Liver (tissue), 9 donors: ENCODE data around the gene HIVEP3. TPM values are rescaled to one million over a fixed set of nuclear protein-coding genes. Genes with fewer than 3 reads are reported as not detected.

Experiments used
- DNase-seq: peaks from one replicate; pipeline ENCODE4 v3.0.0-alpha.2; 2017; ENCODE audit warnings: low spot score
- H3K27ac ChIP-seq, 2 donors: one replicate each; pipeline ENCODE4 v1.7.0; 2013; ENCODE audit warnings: inconsistent platforms in 2 of 2, low read length in 2 of 2, control low read depth in 1 of 2, low read depth in 1 of 2, mild to moderate bottlenecking in 1 of 2
- H3K27me3 ChIP-seq, 4 donors: one replicate each; pipeline versions ENCODE4 v1.6.1 to v1.7.0; 2013; ENCODE audit warnings: low read length in 3 of 4, inconsistent platforms in 1 of 4, mild to moderate bottlenecking in 1 of 4, moderate library complexity in 1 of 4; ENCODE audit not compliant: control insufficient read depth in 4 of 4, insufficient read depth in 4 of 4
- H3K36me3 ChIP-seq, 4 donors: one replicate each; pipeline versions ENCODE4 v1.6.1 to v1.7.0; 2013; ENCODE audit warnings: low read length in 3 of 4, mild to moderate bottlenecking in 3 of 4, low read depth in 1 of 4, moderate library complexity in 1 of 4; ENCODE audit not compliant: control insufficient read depth in 4 of 4, insufficient read depth in 3 of 4
- H3K4me1 ChIP-seq, 4 donors: one replicate each; pipeline versions ENCODE4 v1.6.1 to v1.7.0; 2013; ENCODE audit warnings: low read length in 3 of 4, mild to moderate bottlenecking in 3 of 4, moderate library complexity in 1 of 4; ENCODE audit not compliant: control insufficient read depth in 4 of 4, insufficient read depth in 4 of 4
- H3K4me3 ChIP-seq, 3 donors: one replicate each; pipeline versions ENCODE4 v1.6.1 to v1.7.0; 2013; ENCODE audit warnings: low read length in 3 of 3, control low read depth in 1 of 3, low read depth in 1 of 3, mild to moderate bottlenecking in 1 of 3
- H3K9ac ChIP-seq, 2 donors: one replicate each; pipeline ENCODE4 v1.7.0; 2013; ENCODE audit warnings: low read length in 2 of 2, mild to moderate bottlenecking in 2 of 2, moderate library complexity in 2 of 2, control low read depth in 1 of 2, low read depth in 1 of 2
- H3K9me3 ChIP-seq, 4 donors: one replicate each; pipeline versions ENCODE4 v1.6.1 to v1.7.0; 2013; ENCODE audit warnings: low read length in 3 of 4; ENCODE audit not compliant: control insufficient read depth in 4 of 4
- EGR1 ChIP-seq, 2 donors: IDR thresholded peaks; 2 replicates each; pipeline ENCODE4 v1.6.1; 2016 to 2018; ENCODE audit warnings: antibody characterized with exemption in 2 of 2, low read depth in 2 of 2
- FOXA1 ChIP-seq: IDR thresholded peaks from 2 replicates; pipeline ENCODE4 v1.6.1; 2016; ENCODE audit warnings: antibody characterized with exemption
- FOXA2 ChIP-seq: IDR thresholded peaks from 2 replicates; pipeline ENCODE4 v1.6.1; 2016; ENCODE audit warnings: antibody characterized with exemption
- GABPA ChIP-seq, 2 donors: IDR thresholded peaks in 1 of 2; conservative IDR thresholded peaks in 1 of 2; 2 replicates each; pipeline ENCODE4 v1.6.1; 2016; ENCODE audit warnings: antibody characterized with exemption in 2 of 2, mild to moderate bottlenecking in 1 of 2, moderate library complexity in 1 of 2
- HNF4A ChIP-seq, 2 donors: conservative IDR thresholded peaks; 2 replicates each; pipeline ENCODE4 v1.6.1; 2016; ENCODE audit warnings: antibody characterized with exemption in 2 of 2, mild to moderate bottlenecking in 2 of 2
- HNF4G ChIP-seq: IDR thresholded peaks from 2 replicates; pipeline ENCODE4 v1.6.1; 2016; ENCODE audit warnings: antibody characterized with exemption
- NR2F2 ChIP-seq: IDR thresholded peaks from 2 replicates; pipeline ENCODE4 v1.6.1; 2016; ENCODE audit warnings: antibody characterized with exemption
- RAD21 ChIP-seq, 2 donors: IDR thresholded peaks; 2 replicates each; pipeline ENCODE4 v1.6.1; 2016; ENCODE audit warnings: antibody characterized with exemption in 2 of 2, mild to moderate bottlenecking in 2 of 2
- RXRA ChIP-seq, 2 donors: IDR thresholded peaks; 2 replicates each; pipeline ENCODE4 v1.6.1; 2017 to 2018; ENCODE audit warnings: antibody characterized with exemption in 2 of 2, mild to moderate bottlenecking in 1 of 2
- SP1 ChIP-seq: IDR thresholded peaks from 2 replicates; pipeline ENCODE4 v1.6.1; 2018; ENCODE audit warnings: antibody characterized with exemption, mild to moderate bottlenecking
- TAF1 ChIP-seq: conservative IDR thresholded peaks from 2 replicates; pipeline ENCODE4 v1.6.1; 2016; ENCODE audit warnings: antibody characterized with exemption, mild to moderate bottlenecking
- YY1 ChIP-seq: IDR thresholded peaks from 2 replicates; pipeline ENCODE4 v1.6.1; 2016; ENCODE audit warnings: antibody characterized with exemption, mild to moderate bottlenecking
- WGBS: extraction: QIAGEN DNeasy Blood & Tissue Kit; methylation state at CpG from one replicate; pipeline ENCODE4 v1.1.7; 2013; 5-methylcytosine and 5-hydroxymethylcytosine counted together
- polyA plus RNA-seq, 2 donors: library from polyadenylated mRNA; stranded (reverse) in 1 of 2; unstranded in 1 of 2; fragments of 200-250 nt in 1 of 2; fragments of >200 nt in 1 of 2; fragmentation: Nextera tagmentation in 1 of 2; extraction: Ambion mirVana in 1 of 2; gene quantifications; one replicate each; pipeline versions ENCODE4 v1.2.1 to v1.2.3, GENCODE V29; 2013 to 2015
- total RNA-seq, 2 donors: library from RNA; depleted of rRNA; stranded (reverse); fragments of >200 nt; gene quantifications; one replicate each; pipeline ENCODE4 v1.2.3, GENCODE V29; 2014
- TF ChIP-seq, protein P1 (sequence below): fragments of 150-350 bp; IDR thresholded peaks from 2 replicates; pipeline ENCODE4 v1.5.1; 2017; ENCODE audit warnings: improper control_type of control experiment, low read depth, low read length; ENCODE audit not compliant: missing input control
- TF ChIP-seq, protein P2 (sequence below): IDR thresholded peaks from 2 replicates; pipeline ENCODE4 v1.6.1; 2016; ENCODE audit warnings: antibody characterized with exemption
- TF ChIP-seq, protein P3 (sequence below): IDR thresholded peaks from 2 replicates; pipeline ENCODE4 v1.6.1; 2016; ENCODE audit warnings: antibody characterized with exemption, mild to moderate bottlenecking
- donor health status: healthy.
- donor health status: healthy.
- donor health status: healthy.
- donor health status: healthy.
- donor health status: healthy.

HIVEP3 gene
- total and polyA plus RNA-seq, 4 donors: 0.93 to 1.6 (median 1.4) TPM

GRCh38 chr1:41492341-41492848, 426.3 kb downstream of the HIVEP3 start:
- Histone ChIP-seq H3K27ac (no peak overlapping the region), H3K36me3 (no peaks in the 10 kb centered on the region), H3K4me1 (peaks cover 3 to 7% (median 5%) of the 10 kb centered on the region in 4 donors), H3K9me3 (no peaks in the 10 kb centered on the region), H3K27me3 (no peaks in the 10 kb centered on the region), H3K4me3 (no peak overlapping the region), H3K9ac (no peak overlapping the region)
- 52% methylated on average over 7 of the region's 7 CpGs for WGBS
- TF ChIP-seq, protein P1, sequence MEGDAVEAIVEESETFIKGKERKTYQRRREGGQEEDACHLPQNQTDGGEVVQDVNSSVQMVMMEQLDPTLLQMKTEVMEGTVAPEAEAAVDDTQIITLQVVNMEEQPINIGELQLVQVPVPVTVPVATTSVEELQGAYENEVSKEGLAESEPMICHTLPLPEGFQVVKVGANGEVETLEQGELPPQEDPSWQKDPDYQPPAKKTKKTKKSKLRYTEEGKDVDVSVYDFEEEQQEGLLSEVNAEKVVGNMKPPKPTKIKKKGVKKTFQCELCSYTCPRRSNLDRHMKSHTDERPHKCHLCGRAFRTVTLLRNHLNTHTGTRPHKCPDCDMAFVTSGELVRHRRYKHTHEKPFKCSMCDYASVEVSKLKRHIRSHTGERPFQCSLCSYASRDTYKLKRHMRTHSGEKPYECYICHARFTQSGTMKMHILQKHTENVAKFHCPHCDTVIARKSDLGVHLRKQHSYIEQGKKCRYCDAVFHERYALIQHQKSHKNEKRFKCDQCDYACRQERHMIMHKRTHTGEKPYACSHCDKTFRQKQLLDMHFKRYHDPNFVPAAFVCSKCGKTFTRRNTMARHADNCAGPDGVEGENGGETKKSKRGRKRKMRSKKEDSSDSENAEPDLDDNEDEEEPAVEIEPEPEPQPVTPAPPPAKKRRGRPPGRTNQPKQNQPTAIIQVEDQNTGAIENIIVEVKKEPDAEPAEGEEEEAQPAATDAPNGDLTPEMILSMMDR: peak; percentile 31
- no peak for TF ChIP-seq TAF1
- DNase-seq: no peak

- Histone ChIP-seq H3K4me3 (no peak overlapping the region), H3K9ac (no peak overlapping the region), H3K9me3 (no peaks in the 10 kb centered on the region), H3K4me1 (peaks cover 0 to 3% (median 2%) of the 10 kb centered on the region in 4 donors), H3K27ac (no peak overlapping the region), H3K27me3 (no peaks in the 10 kb centered on the region), H3K36me3 (no peaks in the 10 kb centered on the region)
- 81% methylated on average over 2 of the region's 2 CpGs for WGBS
- TF ChIP-seq, protein P1: no peak
- TF ChIP-seq SP1: no peak
- TF ChIP-seq GABPA (IDR thresholded peaks at IDR 0.05 in 1 of 2, conservative IDR thresholded peaks at IDR 0.05 in 1 of 2): no peak
- TF ChIP-seq HNF4G: no peak
- TF ChIP-seq, protein P2, sequence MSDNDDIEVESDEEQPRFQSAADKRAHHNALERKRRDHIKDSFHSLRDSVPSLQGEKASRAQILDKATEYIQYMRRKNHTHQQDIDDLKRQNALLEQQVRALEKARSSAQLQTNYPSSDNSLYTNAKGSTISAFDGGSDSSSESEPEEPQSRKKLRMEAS: no peak
- TF ChIP-seq, protein P3, sequence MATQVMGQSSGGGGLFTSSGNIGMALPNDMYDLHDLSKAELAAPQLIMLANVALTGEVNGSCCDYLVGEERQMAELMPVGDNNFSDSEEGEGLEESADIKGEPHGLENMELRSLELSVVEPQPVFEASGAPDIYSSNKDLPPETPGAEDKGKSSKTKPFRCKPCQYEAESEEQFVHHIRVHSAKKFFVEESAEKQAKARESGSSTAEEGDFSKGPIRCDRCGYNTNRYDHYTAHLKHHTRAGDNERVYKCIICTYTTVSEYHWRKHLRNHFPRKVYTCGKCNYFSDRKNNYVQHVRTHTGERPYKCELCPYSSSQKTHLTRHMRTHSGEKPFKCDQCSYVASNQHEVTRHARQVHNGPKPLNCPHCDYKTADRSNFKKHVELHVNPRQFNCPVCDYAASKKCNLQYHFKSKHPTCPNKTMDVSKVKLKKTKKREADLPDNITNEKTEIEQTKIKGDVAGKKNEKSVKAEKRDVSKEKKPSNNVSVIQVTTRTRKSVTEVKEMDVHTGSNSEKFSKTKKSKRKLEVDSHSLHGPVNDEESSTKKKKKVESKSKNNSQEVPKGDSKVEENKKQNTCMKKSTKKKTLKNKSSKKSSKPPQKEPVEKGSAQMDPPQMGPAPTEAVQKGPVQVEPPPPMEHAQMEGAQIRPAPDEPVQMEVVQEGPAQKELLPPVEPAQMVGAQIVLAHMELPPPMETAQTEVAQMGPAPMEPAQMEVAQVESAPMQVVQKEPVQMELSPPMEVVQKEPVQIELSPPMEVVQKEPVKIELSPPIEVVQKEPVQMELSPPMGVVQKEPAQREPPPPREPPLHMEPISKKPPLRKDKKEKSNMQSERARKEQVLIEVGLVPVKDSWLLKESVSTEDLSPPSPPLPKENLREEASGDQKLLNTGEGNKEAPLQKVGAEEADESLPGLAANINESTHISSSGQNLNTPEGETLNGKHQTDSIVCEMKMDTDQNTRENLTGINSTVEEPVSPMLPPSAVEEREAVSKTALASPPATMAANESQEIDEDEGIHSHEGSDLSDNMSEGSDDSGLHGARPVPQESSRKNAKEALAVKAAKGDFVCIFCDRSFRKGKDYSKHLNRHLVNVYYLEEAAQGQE: no peak
- TF ChIP-seq FOXA2: no peak
- no peak for TF ChIP-seq NR2F2
- no peak for TF ChIP-seq EGR1 (IDR thresholded peaks at IDR 0.05; ENCODE audit: low read depth in 2 of 2)
- TF ChIP-seq YY1: no peak
- TF ChIP-seq FOXA1: no peak
- no peak for TF ChIP-seq HNF4A (conservative IDR thresholded peaks at IDR 0.05)
- no peak for TF ChIP-seq RAD21 (IDR thresholded peaks at IDR 0.05)
- no peak for TF ChIP-seq RXRA (IDR thresholded peaks at IDR 0.05)
- no peak for DNase-seq
Measured at GRCh38 chr1:41490911-41491310, 427.8 kb downstream of the HIVEP3 start.
